Gastrocnemius medialis (tissue), 4 donors: ENCODE data around the gene APOL5. TPM values are rescaled to one million over a fixed set of nuclear protein-coding genes. Genes with fewer than 3 reads are reported as not detected.

ENCODE experiments used
- ATAC-seq, 2 donors: fragments of 150-250 bp; one replicate each; pipeline ENCODE4 v1.9.1; 2016
- DNase-seq, 2 donors: peaks; one replicate each; pipeline ENCODE4 v3.0.0-alpha.2; 2019
- H3K27ac ChIP-seq, 4 donors: fragments of 200-600 bp; sonication (generic); 1 replicate in 1 of 4; 2 replicates in 3 of 4; pipeline ENCODE4 v1.5.1; 2016 to 2018; ENCODE audit warnings: mild to moderate bottlenecking in 2 of 4, moderate library complexity in 1 of 4
- H3K27me3 ChIP-seq, 3 donors: fragments of 200-600 bp; sonication (generic) in 2 of 3; 1 replicate in 1 of 3; 2 replicates in 2 of 3; pipeline versions ENCODE4 v1.5.1 to v1.6.0; 2016 to 2019; ENCODE audit warnings: mild to moderate bottlenecking in 1 of 3, moderate library complexity in 1 of 3
- H3K36me3 ChIP-seq, 2 donors: fragments of 200-600 bp; sonication (generic) in 1 of 2; one replicate each; pipeline ENCODE4 v1.5.1; 2017 to 2018
- H3K4me1 ChIP-seq, 2 donors: fragments of 200-600 bp; sonication (generic) in 1 of 2; one replicate each; pipeline ENCODE4 v1.5.1; 2016 to 2017; ENCODE audit warnings: mild to moderate bottlenecking in 2 of 2
- H3K4me3 ChIP-seq, 4 donors: fragments of 200-600 bp; sonication (generic) in 3 of 4; 1 replicate in 1 of 4; 2 replicates in 3 of 4; pipeline ENCODE4 v1.5.1; 2016 to 2019; ENCODE audit warnings: mild to moderate bottlenecking in 2 of 4
- H3K9me3 ChIP-seq, 3 donors: fragments of 200-600 bp; sonication (generic) in 2 of 3; 1 replicate in 1 of 3; 2 replicates in 2 of 3; pipeline ENCODE4 v1.5.1; 2016 to 2019
- CTCF ChIP-seq, 5 experiments: fragments of 450-650 bp in 3 of 5; fragments of 200-600 bp in 2 of 5; sonication (generic) in 2 of 5; IDR thresholded peaks in 4 of 5; conservative IDR thresholded peaks in 1 of 5; 1 replicate in 4 of 5; 2 replicates in 1 of 5; pipeline ENCODE4 v1.5.1; 2016 to 2019; ENCODE audit warnings: antibody characterized with exemption in 5 of 5, mild to moderate bottlenecking in 3 of 5, moderate library complexity in 3 of 5
- POLR2A ChIP-seq, 2 donors: fragments of 450-650 bp; IDR thresholded peaks; one replicate each; pipeline ENCODE4 v1.6.1; 2017; ENCODE audit warnings: antibody characterized with exemption in 2 of 2, mild to moderate bottlenecking in 2 of 2, moderate library complexity in 2 of 2
- in situ Hi-C, 4 donors: fragments of 200-750 bp; cut with MboI; loops; one replicate each; pipeline versions ENCODE4 v1.15.0 to v1.8.0; 2017; ENCODE audit warnings: low sequenced_read_pairs in 4 of 4
- intact Hi-C: fragments of 100-400 bp; cut with DNase I; formaldehyde crosslinking; loops from one replicate; pipeline ENCODE4 v1.15.1; 2023; ENCODE audit warnings: low total_unique reads
- total RNA-seq, 4 donors: library from RNA; depleted of rRNA; stranded (reverse); fragments of >200 nt; gene quantifications; one replicate each; pipeline versions ENCODE4 v1.1.0 to v1.2.3, GENCODE V29; 2016

Gene APOL5
- total RNA-seq, 4 donors from 2014 or later = 0.29 TPM; not detected in 3

GRCh38 chr22:35758394-35758793 lies 40.7 kb downstream of the APOL5 start:
- in situ Hi-C loops (loop anchor here in 2 of 4 donors (25.0 kb wide), 1 partner anchor 154 kb away; no protein-coding TSS in a partner anchor), intact Hi-C loops (no loop called here)
- Histone ChIP-seq H3K9me3 (no peaks in the 10 kb centered on the region), H3K4me3 (no peak overlapping the region), H3K4me1 (no peaks in the 10 kb centered on the region), H3K27me3 (no peaks in the 10 kb centered on the region), H3K27ac (no peak overlapping the region), H3K36me3 (peaks cover 0 to 31% of the 10 kb centered on the region in 2 donors)
- DNase-seq (no peak), ATAC-seq (no peak)
- TF ChIP-seq POLR2A (IDR thresholded peaks at IDR 0.05) (no peak), CTCF (IDR thresholded peaks at IDR 0.05 in 4 of 5, conservative IDR thresholded peaks at IDR 0.05 in 1 of 5) (no peak)

- in situ Hi-C loops = loop anchor here in 2 of 4 donors (25.0 kb wide), 1 partner anchor 151 kb away; no protein-coding TSS in a partner anchor
- DNase-seq = no peak
- no peaks in the 10 kb centered on the region for H3K27me3 ChIP-seq
- peak overlapping the region in 1 of 4 donors; percentile 8 for H3K27ac ChIP-seq
- H3K36me3 ChIP-seq = peaks cover 0 to 25% of the 10 kb centered on the region in 2 donors
- H3K4me3 ChIP-seq = no peak overlapping the region
- TF ChIP-seq POLR2A (IDR thresholded peaks at IDR 0.05) (no peak), CTCF (IDR thresholded peaks at IDR 0.05 in 4 of 5, conservative IDR thresholded peaks at IDR 0.05 in 1 of 5) (peak in 4 of 5 experiments; percentile 13 to 62 (median 23))
- intact Hi-C loops = loop anchor here (1.0 kb wide), 1 partner anchor 160 kb away; no protein-coding TSS in a partner anchor
- H3K9me3 ChIP-seq = no peaks in the 10 kb centered on the region
- peaks cover 2 to 3% of the 10 kb centered on the region in 2 donors for H3K4me1 ChIP-seq
- no peak for ATAC-seq
These were observed 43.4 kb downstream of the APOL5 start for GRCh38 chr22:35761037-35761436.

GRCh38 chr22:35766654-35767580 lies 49.2 kb downstream of the APOL5 start:
- in situ Hi-C loops = loop anchor here in 2 of 4 donors (25.0 kb wide), 1 partner anchor 145 kb away; no protein-coding TSS in a partner anchor

GRCh38 chr22:35769974-35770373 lies 52.3 kb downstream of the APOL5 start:
- no peak for ATAC-seq
- intact Hi-C loops = loop anchor here (5.0 kb wide), 1 partner anchor 67 kb away; no protein-coding TSS in a partner anchor

More at GRCh38 chr22:35766654-35767580, 49.2 kb downstream of the APOL5 start:
- Histone ChIP-seq H3K4me3 (peak overlapping the region in 1 of 4 donors; percentile 13), H3K27me3 (no peaks in the 10 kb centered on the region), H3K27ac (peak overlapping the region; percentile 17 to 56 (median 41)), H3K9me3 (no peaks in the 10 kb centered on the region), H3K36me3 (no peaks in the 10 kb centered on the region), H3K4me1 (peaks cover 4 to 22% of the 10 kb centered on the region in 2 donors)
- TF ChIP-seq CTCF (IDR thresholded peaks at IDR 0.05 in 4 of 5, conservative IDR thresholded peaks at IDR 0.05 in 1 of 5) (no peak), POLR2A (IDR thresholded peaks at IDR 0.05) (no peak)
- DNase-seq (no peak), ATAC-seq (peak; percentile 54 to 66)
- intact Hi-C loops = loop anchor here (5.0 kb wide), 1 partner anchor 70 kb away; no protein-coding TSS in a partner anchor

More at GRCh38 chr22:35769974-35770373, 52.3 kb downstream of the APOL5 start:
- no peaks in the 10 kb centered on the region for H3K36me3 ChIP-seq
- in situ Hi-C loops = loop anchor here in 2 of 4 donors (25.0 kb wide), 1 partner anchor 142 kb away; no protein-coding TSS in a partner anchor
- no peaks in the 10 kb centered on the region for H3K9me3 ChIP-seq
- no peak for DNase-seq
- TF ChIP-seq POLR2A (IDR thresholded peaks at IDR 0.05) (no peak), CTCF (IDR thresholded peaks at IDR 0.05 in 4 of 5, conservative IDR thresholded peaks at IDR 0.05 in 1 of 5) (no peak)
- H3K4me1 ChIP-seq = peaks cover 4 to 31% of the 10 kb centered on the region in 2 donors
- no peak overlapping the region for H3K4me3 ChIP-seq
- H3K27ac ChIP-seq = peak overlapping the region in 2 of 4 donors; percentile 9 to 28
- H3K27me3 ChIP-seq = no peaks in the 10 kb centered on the region
